CD4-positive, alpha-beta T cell treated with Interleukin-6 for 4 hours (primary cell): ENCODE data around the gene CST5.
"Not testable (repeated sequence)": the region's sequence is repeated elsewhere in the genome, so short reads cannot be mapped to it uniquely, and the experiment has no call there.

Source experiments
- DNase-seq: peaks from one replicate; pipeline ENCODE4 v3.0.0-alpha.2; 2020; ENCODE audit warnings: mixed read lengths

The CST5 gene

GRCh38 chr20:23832775-23833513 is 46.6 kb downstream of the CST5 start:
- no peak for DNase-seq

- DNase-seq, result not testable (repeated sequence)
Observed at GRCh38 chr20:23831961-23832360, 47.6 kb downstream of the CST5 start.

GRCh38 chr20:23826541-23827021 is 53.0 kb downstream of the CST5 start, which contains the start of gene CST2:
Gene CST2 (minus strand): TSS chr20:23826729. CDS start chr20:23826660, 69 bp downstream.
- no peak for DNase-seq
